ENCODE measurements around the gene TMEM108.

TMEM108 gene

DNA sequence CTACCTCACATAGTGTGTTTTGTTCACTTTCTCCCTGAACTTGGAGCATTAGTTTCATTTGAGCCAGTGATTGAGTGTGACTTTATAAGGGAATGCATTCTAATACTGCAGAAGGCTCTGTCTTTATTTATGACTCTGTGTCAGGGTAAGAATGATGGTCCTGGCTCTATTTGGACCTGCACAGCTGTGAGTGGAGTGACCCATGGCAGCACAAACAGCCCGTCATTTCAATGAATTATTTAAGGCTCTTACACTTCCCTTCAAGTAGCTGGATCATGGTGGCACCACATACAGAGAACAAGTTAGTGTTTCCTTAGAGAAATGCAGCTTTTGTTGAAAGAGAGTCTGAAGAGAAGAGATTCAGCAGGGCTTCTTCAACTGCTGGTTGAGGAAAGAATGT, 16.4 kb downstream of the TMEM108 start:
- no peak for DNase-seq (ENCODE audit: low spot score)

DNA sequence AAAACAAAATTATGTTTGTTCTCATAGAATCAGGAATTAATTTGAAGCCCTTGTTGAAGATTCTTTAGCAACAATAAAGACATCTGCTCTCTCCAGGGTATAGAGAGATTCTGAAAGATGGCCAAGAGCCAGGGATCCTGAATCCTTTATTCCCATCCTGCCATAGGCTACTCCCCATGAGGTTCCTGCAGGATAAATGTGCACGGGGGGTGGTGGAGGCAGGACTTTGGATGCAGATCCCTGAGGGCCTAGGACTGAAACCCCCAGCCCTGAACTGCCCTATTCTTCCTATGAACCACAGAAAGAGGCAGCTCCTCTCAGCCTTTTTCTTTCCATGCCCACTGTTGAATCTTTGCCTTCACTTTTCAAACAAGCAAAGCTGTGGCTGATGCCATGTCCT, 17.1 kb downstream of the TMEM108 start:
- no peak for DNase-seq (ENCODE audit: low spot score)

DNA sequence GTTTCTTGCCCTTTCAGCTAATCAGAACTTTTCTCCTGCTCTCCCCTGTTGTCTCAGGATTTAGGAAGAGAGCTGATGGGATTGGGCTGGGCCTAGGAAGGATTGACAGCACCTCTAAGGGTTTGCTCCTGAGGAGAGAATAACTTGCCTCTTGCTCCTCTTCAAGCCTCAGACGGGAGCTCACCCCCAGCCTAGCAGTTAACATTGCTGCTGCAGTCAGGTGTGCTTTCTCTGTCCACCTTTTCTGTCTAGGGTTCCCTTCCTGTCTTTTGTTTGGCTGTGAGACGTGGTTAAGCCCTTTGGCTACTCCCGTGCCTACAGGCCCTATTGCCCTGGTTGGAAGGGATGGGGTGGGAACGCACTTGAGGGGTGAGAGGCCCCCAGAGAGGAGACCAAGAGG, 20.1 kb downstream of the TMEM108 start:
- DNase-seq (ENCODE audit: low spot score) = no peak

DNA sequence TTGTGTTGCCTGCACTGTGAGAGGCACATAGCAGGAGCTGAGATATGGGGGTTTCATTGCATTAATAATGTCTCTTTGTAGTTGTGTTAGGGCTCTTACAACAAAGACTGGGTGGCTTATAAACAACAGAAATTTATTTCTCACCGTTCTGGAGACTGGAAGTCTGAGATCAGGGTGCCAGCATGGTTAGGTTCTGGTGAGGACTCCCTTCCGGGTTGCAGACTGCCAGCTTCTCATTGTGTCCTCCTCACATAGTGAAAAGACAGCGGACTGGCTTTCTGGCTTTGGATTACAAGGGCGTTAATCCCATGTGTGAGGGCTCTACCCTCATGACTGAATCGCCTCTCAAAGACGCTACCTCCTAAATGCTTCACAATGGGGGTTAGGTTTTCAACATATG, 20.6 kb downstream of the TMEM108 start:
- no peak for DNase-seq (ENCODE audit: low spot score)

DNA sequence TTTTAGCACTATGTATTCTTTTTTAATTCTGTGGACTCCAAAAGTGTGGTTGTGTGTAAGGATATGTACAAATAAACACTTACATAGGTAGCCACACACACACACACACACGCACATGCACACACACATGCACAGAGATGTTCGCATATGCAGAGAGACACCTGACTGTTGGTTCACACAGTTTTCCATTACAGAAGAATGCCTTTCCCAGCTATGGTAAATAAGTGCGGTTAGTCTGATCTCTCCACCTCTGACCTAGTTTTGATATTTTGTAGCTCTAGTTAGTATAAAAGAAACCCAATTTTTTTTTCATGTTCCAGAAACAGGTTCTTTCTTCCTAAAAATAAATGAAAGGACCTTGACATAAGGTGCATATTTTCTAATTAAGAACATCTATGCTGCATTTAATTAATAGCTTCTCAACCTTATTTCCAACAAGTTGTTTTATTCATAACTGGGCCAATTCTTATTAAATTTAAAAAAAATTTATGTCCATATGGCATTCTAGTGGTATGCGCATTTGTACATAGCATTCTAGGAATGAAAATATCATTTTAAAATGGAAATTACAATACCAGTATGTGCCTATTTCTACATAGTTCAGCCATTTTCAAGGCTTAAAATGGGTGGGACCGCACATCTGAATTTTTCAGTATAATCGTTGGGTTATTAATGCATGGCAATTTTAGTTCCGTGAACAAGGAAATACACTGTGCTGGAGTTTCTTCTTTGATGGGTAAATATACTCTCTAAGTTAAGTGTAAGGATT, 27.2 kb downstream of the TMEM108 start:
- DNase-seq (ENCODE audit: low spot score) = no peak

DNA sequence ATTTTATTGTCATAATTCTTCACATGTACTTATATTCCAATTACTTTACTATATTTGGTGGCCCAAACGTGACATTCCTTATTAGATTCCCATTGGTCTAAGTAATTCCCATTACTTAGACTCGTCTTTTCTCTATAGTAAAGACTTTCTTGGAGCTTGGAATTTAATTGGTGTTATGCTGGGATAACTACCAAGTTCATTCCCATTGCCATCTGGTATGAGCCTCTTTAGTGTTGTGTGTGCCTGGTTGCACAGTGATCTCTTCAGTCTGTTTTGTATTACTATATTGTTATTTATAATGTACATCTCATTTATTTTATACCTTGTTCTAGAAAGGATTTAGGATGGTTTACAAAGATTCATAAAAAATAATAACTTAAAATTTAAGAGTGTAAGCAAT, 27.8 kb downstream of the TMEM108 start:
- no peak for DNase-seq (ENCODE audit: low spot score)

DNA sequence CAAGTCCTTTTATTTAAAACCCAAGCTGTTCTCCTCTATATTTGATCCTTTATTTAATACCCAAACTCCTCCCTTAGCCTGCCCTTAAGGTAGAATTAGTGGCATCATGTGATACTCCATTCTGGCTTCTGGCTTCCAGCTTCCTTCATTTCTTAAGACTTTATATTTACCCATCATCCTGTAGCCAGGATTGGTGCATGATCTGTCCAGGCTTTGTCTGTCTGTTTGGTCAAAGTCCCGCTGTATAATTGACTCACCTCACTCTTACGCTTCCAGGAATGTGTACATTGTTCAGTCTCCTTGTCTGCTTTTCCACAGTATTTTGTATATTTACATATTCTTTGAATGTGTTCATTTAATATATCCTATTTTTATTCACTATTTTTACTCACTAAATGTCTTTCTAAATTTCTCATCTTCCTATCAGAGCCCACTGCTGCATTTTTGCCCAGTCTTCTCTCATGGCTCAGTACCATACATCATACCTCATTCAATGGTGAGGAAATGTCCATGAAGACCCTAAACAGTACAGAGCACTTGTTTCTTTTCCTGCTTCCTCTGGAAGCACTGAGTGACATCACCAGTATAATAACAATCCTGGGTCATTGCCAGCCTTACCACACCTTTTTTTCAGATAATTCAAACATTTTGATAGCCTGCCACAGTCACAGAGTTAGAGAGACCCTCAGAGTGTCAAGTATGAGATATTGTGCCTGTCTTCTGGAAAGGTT, 31.5 kb downstream of the TMEM108 start:
- DNase-seq (ENCODE audit: low spot score) = no peak

DNA sequence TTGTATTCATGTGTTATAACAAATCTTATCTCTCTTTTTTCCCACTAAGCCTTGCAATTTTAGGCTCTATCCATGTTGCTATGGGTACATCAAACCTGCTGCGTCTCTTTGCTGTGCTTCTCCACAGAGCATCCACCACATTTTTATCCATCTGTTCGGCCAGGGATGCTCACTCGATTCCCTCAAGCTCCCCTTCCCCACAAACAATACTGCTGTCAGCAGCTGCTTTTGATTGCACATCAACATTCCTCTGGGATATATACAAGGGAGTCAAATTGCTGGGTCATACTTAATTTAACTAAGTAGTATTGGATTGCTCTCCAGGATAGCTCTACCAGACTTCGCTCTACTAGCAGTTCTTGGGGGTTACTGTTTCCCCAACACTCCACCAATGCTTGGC, 36.8 kb downstream of the TMEM108 start:
- no peak for DNase-seq (ENCODE audit: low spot score)

DNA sequence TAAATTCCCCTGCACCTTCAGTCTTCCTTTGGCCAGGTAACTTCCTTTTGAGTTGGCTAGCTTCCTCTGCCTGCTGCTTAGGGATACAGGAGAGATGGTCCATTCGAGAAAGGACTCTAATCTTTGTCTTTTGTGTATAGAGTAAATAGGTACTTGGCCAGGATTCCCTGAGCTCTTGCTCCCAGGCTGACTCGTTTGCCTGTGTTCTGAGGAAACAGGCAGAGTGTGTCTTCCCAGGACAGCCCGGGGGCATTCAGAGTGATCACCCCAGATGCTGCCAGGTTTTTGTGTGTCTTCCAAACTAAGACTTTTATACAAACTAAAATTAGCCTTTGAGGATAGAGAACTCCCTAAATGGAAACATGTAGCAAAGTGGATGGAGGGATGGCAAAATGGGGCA, 39.5 kb downstream of the TMEM108 start:
- no peak for DNase-seq (ENCODE audit: low spot score)

DNA sequence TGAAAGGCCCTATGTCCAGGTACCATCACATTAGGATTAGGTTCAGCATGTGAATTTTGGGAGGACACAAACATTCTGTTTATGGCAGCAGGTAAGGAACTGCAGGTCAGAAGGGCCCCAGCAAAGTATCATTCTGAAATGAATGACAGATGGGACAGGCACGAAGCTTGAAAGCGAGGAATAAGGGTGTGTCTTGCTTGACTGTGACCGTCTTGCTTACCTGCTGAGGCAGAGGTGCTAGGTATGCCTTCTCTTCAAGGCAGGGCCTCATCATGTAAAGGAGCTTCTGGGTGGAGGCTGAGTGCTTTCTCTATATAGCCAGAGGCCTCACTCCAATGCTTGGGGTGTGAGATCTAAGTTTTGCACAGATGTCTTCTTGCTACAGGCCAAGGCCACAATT, 41.4 kb downstream of the TMEM108 start:
- DNase-seq (ENCODE audit: low spot score) = no peak

DNA sequence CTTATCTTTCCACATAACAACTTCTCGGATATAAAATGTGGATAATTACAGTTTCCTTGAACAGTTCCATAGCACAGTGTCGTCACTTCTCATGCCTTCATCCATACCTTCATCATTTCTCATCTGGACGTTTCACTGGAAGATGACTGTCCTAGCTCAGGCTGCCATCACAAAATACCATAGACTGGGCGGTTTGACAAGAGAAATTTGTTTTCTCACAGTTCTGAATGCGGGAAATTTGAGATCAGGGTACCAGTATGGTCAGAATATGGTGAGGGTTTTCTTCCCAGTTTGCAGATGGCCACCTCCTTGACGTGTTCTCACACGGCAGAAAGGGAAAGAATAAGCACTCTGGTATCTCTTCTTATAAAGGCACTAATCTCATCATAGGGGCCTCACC, 42.8 kb downstream of the TMEM108 start:
- DNase-seq (ENCODE audit: low spot score) = no peak

DNA sequence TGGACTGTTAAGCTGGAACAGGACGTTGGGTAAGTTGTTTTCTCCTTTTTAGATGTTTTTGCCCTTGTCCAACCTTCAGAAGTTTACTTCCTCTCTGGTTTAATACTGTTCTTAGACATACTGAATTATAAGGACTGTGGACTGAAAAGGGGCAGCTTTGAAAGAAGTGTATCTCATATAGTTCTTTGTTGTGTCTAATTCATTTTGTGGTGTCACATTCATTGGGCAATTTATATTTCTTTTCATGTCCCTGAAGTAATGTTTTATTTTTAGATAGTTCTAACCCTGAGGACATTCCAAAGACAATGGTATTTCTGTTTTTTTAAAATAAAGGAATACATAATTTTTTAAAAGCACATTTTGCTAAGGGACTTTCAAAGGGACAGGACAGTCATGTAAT, 45.2 kb downstream of the TMEM108 start:
- DNase-seq (ENCODE audit: low spot score) = no peak

DNA sequence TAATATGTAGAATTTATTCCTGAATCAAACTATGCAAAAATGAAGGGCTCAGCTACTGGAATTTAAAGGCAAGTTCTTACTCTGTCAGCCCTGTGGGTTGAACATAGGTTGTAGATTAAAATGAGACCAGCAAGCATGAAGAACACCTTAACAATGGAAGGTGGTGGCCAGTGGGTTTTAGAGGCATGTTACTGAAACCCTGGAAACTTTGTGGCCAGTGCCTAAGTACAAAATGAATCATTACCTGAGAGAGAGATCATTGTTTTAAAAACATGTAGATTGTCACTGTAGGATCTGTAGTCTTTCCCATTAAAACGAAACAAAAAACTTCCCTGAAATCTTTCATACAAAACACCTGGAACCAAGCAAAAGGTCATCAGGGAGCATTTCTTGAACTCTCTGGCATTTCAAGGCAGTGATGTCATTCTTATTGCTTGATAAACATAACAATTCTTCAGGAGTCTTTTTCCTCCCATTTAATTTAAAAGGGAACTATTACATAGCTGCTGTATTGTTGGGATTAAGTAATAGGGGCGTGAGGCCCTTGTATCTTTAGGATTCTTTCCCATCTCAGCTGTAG, 51.8 kb downstream of the TMEM108 start:
- no peak for DNase-seq (ENCODE audit: low spot score)

DNA sequence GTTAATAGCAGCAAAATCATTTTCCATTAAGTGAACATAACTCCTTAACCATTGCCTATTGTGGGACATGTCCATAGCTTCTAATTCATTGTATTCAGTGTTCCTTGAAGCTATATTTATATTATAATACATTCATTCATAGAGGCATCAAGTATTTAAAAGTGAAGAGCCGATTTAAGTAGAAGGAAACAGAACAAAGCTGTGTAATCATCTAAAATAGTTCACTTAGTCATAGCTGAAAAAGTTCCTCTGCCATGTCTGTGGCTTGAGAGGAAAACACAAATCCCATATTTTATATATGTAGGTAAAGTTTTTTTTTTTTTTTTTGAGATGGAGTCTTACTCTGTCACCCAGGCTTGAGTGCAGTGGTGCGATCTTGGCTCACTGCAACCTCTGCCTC, 54.5 kb downstream of the TMEM108 start:
- DNase-seq (ENCODE audit: low spot score) = no peak

DNA sequence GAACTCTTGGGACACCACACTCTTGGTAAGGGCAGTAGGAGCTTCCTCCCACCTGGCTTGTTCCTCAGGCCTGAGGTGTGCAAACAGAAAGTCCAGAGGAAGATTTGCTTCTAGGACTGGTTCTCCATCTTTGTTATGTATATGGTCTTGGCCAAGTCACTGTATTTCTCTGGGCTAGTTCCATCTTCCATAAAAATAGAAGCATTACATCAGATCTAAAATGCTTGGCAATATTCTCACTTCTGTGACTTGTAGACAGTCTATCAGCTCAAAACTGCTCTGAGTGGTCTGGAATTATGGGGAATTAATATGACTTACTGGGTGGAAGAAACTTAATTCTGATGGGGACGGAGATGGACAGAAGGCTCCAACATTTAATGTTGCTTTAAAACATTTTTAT, 55.2 kb downstream of the TMEM108 start:
- no peak for DNase-seq (ENCODE audit: low spot score)

DNA sequence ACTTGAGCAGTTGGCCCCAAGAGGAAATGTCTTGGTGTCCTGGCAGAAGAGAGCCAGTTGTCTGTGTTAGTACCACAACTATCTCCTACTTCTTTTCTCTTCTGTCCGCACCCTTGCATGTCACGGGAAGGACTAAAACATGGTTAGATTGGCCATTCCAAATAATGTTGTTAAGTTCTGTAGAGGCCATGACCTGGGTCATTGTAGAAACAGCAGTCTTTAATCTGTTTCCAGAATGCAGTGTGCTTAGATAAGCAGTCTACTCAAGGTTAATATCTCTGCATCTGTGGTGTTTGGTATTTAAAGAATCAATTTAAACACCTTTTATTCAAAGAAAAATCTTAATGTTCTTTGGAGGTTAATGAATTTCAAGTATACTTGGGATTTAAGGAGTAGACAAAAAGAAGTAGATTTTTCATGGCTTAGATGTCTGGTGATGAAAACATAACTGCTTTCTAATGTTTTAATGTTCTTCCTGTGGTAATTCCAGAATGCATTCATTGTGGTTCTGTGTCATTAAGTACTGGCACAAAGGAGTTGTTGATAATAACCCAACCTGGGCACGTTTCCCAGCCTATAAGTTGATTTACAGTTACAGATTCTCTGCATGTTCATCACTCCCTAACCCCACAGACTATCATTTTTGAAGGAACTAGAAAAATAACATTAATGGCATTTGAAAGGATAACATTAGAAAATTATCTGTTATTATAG, 58.9 kb downstream of the TMEM108 start:
- no peak for DNase-seq (ENCODE audit: low spot score)

DNA sequence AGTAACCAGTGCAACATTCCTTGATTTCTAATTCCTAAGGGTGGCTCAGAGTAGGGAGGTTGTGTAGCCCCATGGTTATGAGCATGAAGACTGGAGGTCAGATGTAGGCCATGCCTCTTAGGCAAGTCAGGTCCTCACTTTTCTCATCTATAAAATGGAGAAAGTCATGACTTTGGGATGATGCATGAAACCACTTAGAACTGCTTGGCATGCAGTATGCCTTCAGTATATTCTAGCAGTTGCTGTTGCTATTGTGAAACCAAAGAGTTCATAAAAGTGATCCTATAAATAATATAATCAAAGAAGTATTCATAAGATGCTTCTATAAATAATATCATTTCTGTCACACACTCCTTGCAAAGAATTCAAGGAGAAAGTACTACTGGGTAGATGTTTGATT, 65.5 kb downstream of the TMEM108 start:
- no peak for DNase-seq (ENCODE audit: low spot score)

DNA sequence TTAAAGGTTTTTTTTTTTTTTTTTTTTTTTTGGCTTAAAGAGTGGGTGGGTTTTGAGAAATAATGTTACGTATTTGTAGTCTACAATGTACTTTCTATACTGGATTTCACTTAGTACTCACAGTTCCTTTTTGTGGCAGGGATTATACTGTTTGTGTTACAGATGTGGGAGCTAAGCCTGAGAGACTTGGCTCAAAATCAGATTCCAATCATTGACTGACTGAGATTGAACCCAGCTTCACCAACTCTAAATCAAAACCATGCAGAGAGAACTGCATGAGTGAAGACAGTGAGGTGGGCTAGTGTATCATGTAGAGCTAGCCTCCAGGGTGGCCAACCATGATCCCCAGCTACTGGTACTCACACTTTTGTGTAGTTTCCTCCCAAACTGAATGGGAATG, 68.0 kb downstream of the TMEM108 start:
- no peak for DNase-seq (ENCODE audit: low spot score)

DNA sequence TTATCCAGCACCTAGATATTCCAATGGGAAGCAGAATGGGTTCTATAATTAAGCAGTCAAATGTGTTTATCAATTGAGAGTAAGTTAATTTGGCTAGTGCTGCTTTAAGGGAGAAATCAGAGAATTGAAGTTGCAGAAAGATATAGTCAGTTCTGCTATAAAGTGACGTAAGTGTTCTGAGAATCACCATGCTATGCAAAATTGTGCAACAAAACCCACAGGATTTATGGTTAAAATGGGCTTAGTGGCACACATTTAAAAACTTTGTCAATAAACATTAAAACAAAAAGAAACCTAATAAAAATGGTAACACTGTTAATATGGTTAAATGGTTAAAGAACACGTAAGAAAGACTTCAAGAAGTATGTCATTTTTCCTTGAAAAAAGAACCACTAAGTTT, 74.5 kb downstream of the TMEM108 start:
- DNase-seq (ENCODE audit: low spot score) = no peak

DNA sequence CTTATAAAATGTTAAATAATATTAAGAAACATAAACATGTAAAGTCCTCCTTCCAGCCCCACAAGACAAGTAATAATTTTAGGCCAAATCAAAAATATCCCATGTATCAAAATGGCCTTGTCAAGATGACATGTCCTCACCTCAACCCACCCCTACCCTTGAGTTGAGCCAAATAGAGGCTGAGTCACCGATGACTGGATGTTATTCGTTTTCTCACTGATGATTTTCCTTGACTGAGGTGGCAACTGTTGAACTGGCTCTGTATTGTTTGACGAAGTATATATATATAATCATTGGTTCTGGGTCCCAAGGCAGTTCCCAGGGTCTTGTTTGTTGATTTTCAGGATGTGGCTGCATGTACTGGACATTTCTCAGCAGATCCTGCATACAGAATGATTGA, 75.3 kb downstream of the TMEM108 start:
- DNase-seq (ENCODE audit: low spot score) = no peak

DNA sequence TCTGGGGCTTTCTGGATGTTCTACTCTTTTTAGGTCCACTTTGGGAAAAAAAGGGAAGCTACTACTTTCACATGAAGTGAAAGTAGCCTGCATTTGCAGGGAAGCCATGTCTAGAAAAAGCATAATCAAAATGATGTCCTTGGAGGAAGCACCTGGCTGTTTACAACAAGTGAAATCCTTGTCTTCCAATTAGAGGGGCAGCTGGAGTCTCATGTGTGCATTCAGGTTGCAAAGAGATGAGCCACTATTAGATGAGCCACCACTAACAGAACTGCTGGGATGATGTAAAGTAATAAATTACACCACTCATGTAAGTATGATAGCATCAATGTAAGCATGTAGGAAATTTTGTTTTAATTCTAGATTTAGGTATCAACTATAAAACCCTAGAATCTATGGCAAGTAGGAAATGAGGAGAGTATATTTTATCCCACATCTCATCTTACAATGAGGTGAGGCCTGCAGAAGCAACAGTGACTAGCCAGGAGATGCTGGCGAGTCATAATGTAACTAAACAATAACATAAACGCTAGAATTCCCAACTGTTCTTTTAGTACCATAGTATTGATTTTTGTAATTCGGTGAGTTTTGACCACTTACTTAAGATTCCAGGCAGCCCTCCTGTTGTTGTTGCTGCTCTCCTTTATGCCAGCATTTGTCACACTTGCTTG, 75.9 kb downstream of the TMEM108 start:
- DNase-seq (ENCODE audit: low spot score) = no peak

DNA sequence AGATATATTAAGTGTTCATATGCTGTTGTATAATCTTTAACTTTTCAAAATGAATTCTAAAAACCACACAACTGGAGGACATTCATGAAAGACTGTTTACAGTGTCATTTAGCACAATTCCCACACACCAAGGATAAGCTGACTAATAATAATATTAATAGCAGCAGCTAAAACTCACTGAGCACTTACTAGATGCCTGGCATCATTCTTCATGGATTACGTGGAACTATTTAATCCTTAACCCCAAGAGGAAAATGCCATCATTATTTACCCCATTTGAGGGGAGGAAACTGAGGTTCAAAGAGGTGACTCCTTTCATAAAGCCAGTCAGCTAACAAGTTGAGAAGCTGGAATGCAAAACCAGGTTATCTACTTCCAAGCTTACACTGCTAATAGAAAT, 77.0 kb downstream of the TMEM108 start:
- no peak for DNase-seq (ENCODE audit: low spot score)
